Stimulated activated CD8-positive, alpha-beta memory T cell treated with anti-CD3 and anti-CD28 coated beads, Interleukin-4, amount 100 ng/mL, for 24 hours (primary cell): ENCODE data around the gene XCR1.
"Not testable (repeated sequence)": the region's sequence is repeated elsewhere in the genome, so short reads cannot be mapped to it uniquely, and the experiment has no call there.

Experiments used
- DNase-seq: peaks from one replicate; pipeline ENCODE4 v3.0.0-alpha.2; 2020; ENCODE audit warnings: low read depth

Gene XCR1

GRCh38 chr3:46027021-46027705 lies at the start of gene XCR1:
XCR1 (minus strand) TSS chr3:46027483; CDS start chr3:46021947, 5,536 bp downstream.
- DNase-seq, result no peak

GRCh38 chr3:46076606-46077005 lies 49.3 kb upstream of the XCR1 start:
- no peak for DNase-seq

- DNase-seq, result no peak
Observed at GRCh38 chr3:46075816-46076215, 48.5 kb upstream of the XCR1 start.

- DNase-seq, result no peak
Observed at GRCh38 chr3:46071222-46071858, 44.1 kb upstream of the XCR1 start.

GRCh38 chr3:46070595-46071093 lies 43.4 kb upstream of the XCR1 start:
- no peak for DNase-seq

- no peak for DNase-seq
Observed at GRCh38 chr3:46068501-46068900, 41.2 kb upstream of the XCR1 start.

GRCh38 chr3:46067401-46067800 lies 40.1 kb upstream of the XCR1 start:
- no peak for DNase-seq

GRCh38 chr3:46065750-46066256 lies 38.5 kb upstream of the XCR1 start:
- DNase-seq, result no peak

GRCh38 chr3:46065294-46065705 lies 38.0 kb upstream of the XCR1 start:
- DNase-seq, result peak; percentile 67

- DNase-seq, result no peak
Observed at GRCh38 chr3:46062679-46063078, 35.4 kb upstream of the XCR1 start.

- no peak for DNase-seq
Observed at GRCh38 chr3:46061887-46062286, 34.6 kb upstream of the XCR1 start.

- no peak for DNase-seq
Observed at GRCh38 chr3:46061108-46061720, 33.9 kb upstream of the XCR1 start.

GRCh38 chr3:46060551-46060950 lies 33.3 kb upstream of the XCR1 start:
- DNase-seq, result no peak

GRCh38 chr3:46059432-46059831 lies 32.1 kb upstream of the XCR1 start:
- no peak for DNase-seq

GRCh38 chr3:46058981-46059380 lies 31.7 kb upstream of the XCR1 start:
- DNase-seq, result no peak

GRCh38 chr3:46057716-46058115 lies 30.4 kb upstream of the XCR1 start:
- no peak for DNase-seq

- DNase-seq, result no peak
Observed at GRCh38 chr3:46056686-46057085, 29.4 kb upstream of the XCR1 start.

- DNase-seq, result not testable (repeated sequence)
Observed at GRCh38 chr3:46053761-46054515, 26.7 kb upstream of the XCR1 start.

GRCh38 chr3:46053265-46053664 lies 26.0 kb upstream of the XCR1 start:
- not testable (repeated sequence) for DNase-seq

- no peak for DNase-seq
Observed at GRCh38 chr3:46052531-46052930, 25.2 kb upstream of the XCR1 start.

- DNase-seq, result no peak
Observed at GRCh38 chr3:46049093-46049492, 21.8 kb upstream of the XCR1 start.

- not testable (repeated sequence) for DNase-seq
Observed at GRCh38 chr3:46046231-46046630, 18.9 kb upstream of the XCR1 start.
